SH-SY5Y (cell line): ENCODE data around the gene EPM2A.
A peak's percentile ranks its signal among the peaks of the same experiment; 100 is the strongest.

ENCODE experiments used
- GATA2 ChIP-seq: IDR thresholded peaks from 2 replicates; pipeline ENCODE4 v1.6.1; 2011; ENCODE audit warnings: mild to moderate bottlenecking, low read depth, low read length
- GATA3 ChIP-seq: IDR thresholded peaks from 2 replicates; pipeline ENCODE4 v1.6.1; 2011; ENCODE audit warnings: low read depth, mild to moderate bottlenecking, low read length, moderate library complexity

Gene EPM2A

GRCh38 chr6:145735356-145736165 is at the start of gene EPM2A:
TSS of gene EPM2A (minus strand) at chr6:145735520. CDS start at chr6:145735498, 22 bp downstream.
- TF ChIP-seq GATA2 (no peak), GATA3 (no peak)

- TF ChIP-seq GATA2: no peak
- TF ChIP-seq GATA3: no peak
Observed at GRCh38 chr6:145784683-145785082, 49.4 kb upstream of the EPM2A start.

- no peak for TF ChIP-seq GATA2
- no peak for TF ChIP-seq GATA3
Observed at GRCh38 chr6:145783796-145784195, 48.5 kb upstream of the EPM2A start.

GRCh38 chr6:145772846-145773245 is 37.5 kb upstream of the EPM2A start:
- no peak for TF ChIP-seq GATA2

- TF ChIP-seq GATA3 (no peak), GATA2 (no peak)
Observed at GRCh38 chr6:145765449-145765848, 30.1 kb upstream of the EPM2A start.

- TF ChIP-seq GATA2 (no peak), GATA3 (no peak)
Observed at GRCh38 chr6:145763742-145764141, 28.4 kb upstream of the EPM2A start.

GRCh38 chr6:145761584-145761983 is 26.3 kb upstream of the EPM2A start:
- TF ChIP-seq GATA2: no peak
- no peak for TF ChIP-seq GATA3

- TF ChIP-seq GATA2 (no peak), GATA3 (no peak)
Observed at GRCh38 chr6:145758113-145758512, 22.8 kb upstream of the EPM2A start.

- TF ChIP-seq GATA3 (0 out of 2 replicates have a peak, but pooled peaks have one; percentile 47), GATA2 (peak; percentile 73)
Observed at GRCh38 chr6:145756170-145756662, 20.9 kb upstream of the EPM2A start.

- TF ChIP-seq GATA3 (0 out of 2 replicates have a peak, but pooled peaks have one; percentile 26), GATA2 (peak; percentile 62)
Observed at GRCh38 chr6:145755682-145756081, 20.4 kb upstream of the EPM2A start.

- TF ChIP-seq GATA3: no peak
- no peak for TF ChIP-seq GATA2
Observed at GRCh38 chr6:145752638-145753037, 17.3 kb upstream of the EPM2A start.

GRCh38 chr6:145749632-145750031 is 14.3 kb upstream of the EPM2A start:
- TF ChIP-seq GATA2: no peak
- no peak for TF ChIP-seq GATA3

- TF ChIP-seq GATA2 (no peak), GATA3 (no peak)
Observed at GRCh38 chr6:145745861-145746260, 10.5 kb upstream of the EPM2A start.

- no peak for TF ChIP-seq GATA3
- TF ChIP-seq GATA2: no peak
Observed at GRCh38 chr6:145744619-145745018, 9.3 kb upstream of the EPM2A start.

GRCh38 chr6:145743332-145743731 is 8.0 kb upstream of the EPM2A start:
- TF ChIP-seq GATA3: no peak
- no peak for TF ChIP-seq GATA2

GRCh38 chr6:145738265-145738664 is 2.9 kb upstream of the EPM2A start:
- TF ChIP-seq GATA3 (no peak), GATA2 (no peak)

GRCh38 chr6:145736661-145737144 is 1.4 kb upstream of the EPM2A start:
- TF ChIP-seq GATA2: no peak
